Stimulated activated CD4-positive, alpha-beta T cell treated with anti-CD3 and anti-CD28 coated beads, Interleukin-15, amount 100 ng/mL, for 1 hour (primary cell): Measurements from ENCODE around the gene SLC6A3.
"Not testable (repeated sequence)": the region's sequence is repeated elsewhere in the genome, so short reads cannot be mapped to it uniquely, and the experiment has no call there.

Experiments
- DNase-seq, 2 donors: peaks; one replicate each; pipeline ENCODE4 v3.0.0-alpha.2; 2020; ENCODE audit warnings: low read depth in 1 of 2, low spot score in 1 of 2

SLC6A3 gene

DNA sequence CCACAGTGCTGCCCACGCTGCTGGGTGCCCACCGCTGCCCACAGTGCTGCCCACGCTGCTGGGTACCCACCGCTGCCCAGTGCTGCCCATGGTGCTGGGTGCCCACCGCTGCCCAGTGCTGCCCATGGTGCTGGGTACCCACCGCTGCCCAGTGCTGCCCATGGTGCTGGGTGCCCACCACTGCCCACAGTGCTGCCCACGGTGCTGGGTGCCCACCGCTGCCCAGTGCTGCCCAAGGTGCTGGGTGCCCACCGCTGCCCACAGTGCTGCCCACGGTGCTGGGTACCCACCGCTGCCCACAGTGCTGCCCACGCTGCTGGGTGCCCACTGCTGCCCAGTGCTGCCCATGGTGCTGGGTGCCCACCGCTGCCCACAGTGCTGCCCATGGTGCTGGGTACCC is 22.7 kb downstream of the SLC6A3 start:
- not testable (repeated sequence) for DNase-seq

DNA sequence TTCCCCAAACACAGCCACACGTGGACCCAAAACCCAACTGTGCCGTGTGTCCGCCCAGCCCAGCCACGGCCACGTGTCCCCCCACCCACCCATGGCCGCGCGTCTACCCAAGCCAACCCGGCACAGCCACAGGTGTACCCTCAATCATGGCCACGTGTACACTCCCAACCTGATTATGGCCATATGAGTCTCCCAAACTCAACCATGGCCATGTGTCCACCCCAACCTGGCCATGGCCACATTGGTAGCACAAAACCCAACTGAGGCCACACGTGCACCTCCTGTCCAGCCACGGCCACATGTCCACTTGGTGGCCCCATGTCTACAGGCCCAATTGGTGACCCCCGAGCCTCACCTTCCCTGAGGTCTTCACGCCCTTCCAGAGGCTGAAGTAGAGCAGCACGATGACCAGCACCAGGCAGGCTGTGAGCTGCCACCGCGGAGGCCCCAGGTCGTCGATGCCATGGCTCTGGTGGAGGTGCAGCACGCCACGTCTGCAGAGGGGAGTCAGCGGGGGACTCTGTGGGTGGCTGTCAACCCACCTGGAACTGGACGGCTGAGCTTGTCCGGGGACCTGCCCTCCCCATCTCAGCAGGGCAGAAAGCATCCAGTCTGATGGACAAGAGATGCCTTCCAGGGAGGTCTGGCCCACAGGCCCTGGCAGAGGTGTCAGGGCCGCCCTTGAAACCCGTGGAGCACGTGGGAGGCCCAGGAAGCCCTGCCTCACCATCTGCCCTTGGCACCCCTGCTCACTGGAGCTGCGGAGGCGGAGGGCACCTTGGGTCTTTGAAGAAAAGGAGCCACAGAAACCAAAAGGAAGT is 23.5 kb downstream of the SLC6A3 start:
- DNase-seq: no peak

DNA sequence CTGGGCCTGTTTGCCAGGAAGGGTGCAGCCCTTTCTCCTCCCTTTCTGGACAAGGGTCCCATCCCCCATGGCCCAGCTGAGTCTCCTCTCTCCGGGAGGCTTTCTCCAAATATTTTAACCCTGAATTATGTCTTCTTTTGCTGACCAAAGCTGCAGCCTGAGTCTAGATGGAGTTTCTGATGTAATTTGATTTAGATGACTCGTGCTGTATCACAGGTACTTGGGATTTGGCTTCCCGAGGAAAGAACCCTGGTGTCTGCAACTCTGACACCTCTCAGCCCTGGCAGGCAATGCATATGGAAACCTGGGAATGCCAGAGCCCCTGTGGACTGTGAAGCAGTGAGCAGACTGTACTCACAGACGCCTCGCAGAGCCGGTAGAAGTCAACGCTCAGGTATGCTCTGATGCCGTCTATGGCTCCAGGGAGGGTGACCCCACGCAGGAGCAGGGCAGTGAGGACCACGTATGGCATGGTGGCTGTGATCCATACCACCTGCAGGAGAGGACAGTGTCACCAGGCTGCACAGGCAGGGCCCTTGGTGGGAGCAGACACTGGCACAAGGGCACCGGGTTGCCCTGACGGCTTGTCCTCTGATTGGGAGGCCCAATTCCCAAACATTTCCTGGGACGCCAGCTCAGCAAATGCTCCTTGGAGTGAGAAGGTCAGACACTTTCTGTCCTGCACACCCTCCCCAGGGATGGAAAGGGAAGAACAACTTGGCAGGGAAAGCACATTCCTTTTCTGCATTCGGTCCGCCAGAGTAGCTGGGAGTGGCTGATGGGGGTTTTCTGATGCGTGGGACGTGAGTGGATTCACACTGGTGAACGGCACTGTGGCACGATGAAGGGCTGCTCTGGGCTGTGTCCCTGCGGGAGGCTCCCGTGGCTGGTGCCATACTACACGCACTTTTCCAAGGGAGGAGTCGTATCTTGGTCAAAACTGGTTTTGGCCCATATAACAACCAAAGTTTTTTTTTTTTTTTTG is 24.7 kb downstream of the SLC6A3 start:
- no peak for DNase-seq

DNA sequence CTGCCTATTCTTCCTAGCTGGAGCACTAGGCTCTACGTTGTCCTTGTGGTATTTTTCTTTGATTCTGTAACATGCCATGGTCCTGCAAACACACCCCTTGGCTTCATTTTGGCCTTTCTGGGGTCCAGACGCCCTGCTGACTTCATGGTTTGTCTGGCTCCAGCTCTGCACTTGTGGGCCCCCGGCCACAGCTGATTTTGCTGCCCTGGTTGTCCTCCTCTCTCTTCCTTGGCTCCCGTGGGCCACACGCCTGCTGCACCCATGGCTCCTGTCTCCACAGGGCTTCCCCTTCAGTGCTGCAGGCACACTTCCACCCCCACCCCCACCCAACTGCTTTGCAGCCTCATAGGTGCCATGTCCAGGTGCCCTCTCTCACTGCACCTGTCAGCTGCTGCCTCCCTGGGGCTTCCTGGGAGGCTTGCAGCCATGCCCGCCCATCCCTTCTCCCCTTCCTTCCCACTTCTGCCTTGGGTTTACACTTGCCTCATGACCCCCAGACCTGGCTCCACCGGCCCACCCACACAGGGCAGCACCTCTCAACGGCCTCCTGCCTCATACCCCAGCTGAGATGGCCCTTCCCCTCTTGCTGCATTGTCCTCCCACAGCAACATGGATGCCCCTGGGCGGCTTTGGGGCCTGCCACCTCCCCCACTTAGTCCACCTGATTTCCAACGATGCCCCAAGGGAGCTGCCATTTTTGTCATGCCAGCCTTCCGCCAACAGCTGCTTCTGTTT is 25.6 kb downstream of the SLC6A3 start:
- no peak for DNase-seq

DNA sequence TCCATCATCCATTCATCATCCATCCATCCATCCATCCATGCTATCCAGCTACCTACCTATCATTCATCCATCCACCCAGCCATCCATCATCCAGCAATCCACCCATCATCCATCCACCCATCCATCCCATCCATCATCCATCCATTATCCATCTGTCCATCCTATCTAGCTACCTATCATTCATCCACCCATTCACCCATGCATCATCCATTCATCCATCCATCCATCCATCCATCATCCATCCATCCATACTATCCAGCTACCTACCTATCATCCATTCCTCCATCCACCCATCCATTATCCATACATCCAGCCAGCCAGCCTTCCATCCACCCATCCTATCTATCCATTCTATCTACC is 26.3 kb downstream of the SLC6A3 start:
- no peak for DNase-seq

DNA sequence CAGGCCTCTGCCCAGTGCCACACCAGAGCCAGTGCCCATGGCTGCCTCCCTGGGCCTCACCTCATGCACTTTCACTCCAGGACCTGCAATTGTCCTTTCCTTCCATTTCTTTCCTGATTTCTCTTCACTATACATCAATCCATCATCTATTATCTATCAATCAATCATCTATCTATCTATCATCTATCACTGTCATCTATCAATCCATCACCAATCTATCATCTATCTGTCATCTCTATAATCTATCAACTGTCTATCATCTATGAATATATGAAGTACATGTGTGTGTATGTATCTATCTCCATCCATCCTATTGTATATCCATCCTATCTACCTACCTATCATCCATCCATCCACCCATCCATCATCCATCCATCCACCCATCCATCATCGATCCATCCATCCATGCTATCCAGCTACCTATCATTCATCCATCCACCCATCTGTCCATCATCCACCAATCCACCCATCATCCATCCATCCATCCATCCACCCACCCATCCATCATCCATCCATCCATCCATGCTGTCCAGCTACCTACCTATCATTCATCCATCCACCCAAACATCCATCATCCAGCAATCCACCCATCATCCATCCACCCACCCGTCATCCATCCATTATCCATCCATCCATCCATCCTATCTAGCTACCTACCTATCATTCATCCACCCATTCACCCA is 26.9 kb downstream of the SLC6A3 start:
- no peak for DNase-seq

DNA sequence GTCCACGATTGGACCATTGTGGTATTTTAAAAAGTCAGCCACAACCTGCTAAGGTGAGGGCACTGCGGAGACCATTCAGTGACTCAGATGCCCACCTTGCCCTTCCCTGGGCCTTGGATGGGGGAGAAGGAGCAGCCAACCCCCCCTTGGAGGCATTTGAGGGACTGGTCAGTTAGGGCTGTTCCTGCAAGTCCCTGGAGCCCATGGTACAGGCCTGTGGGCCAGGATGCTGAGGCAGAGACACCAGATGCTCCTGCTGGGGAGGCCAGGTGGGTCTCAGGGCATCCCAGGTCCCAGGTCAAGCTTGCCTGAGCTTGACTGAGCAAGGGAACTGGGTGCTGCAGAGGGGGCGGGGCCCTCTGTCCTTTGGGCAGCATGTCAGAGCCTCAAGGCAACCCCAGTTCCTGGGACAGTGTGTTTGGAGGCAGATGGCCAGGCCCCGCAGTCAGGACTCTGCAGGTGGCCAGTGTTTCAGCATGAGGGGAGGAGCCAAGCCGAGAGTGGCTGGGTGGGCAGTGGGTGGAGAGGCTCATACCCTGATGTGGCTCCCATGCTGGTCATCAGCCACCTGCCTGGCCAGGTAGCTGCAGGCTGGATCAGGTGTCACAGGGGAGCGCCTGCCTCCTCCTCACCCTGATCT is 27.5 kb downstream of the SLC6A3 start:
- DNase-seq: no peak

DNA sequence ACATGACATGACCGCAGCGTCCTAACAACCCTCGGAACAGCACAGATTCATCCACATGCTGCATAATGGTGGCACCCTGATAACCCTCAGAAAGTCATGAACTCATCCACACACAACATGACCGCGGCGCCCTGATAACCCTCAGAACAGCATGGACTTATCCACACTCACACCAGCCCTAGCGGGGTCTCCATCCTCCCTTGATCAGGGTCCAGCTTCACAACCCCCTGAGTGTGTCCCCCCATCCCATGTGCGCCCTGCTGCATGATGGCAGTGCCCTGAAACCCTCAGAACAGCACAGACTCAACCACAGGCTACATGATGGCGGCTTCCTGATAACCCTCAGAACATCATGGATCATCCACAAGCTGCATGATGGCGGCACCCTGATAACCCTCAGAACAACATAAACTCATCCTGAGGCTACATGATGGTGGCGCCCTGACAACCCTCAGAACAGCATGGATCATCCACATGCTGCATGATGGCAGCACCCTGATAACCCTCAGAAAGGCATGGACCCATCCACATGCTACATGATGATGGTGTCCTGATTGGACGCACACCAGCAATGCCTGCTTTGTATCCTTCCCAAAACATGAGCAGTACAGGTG is 28.3 kb downstream of the SLC6A3 start:
- DNase-seq: no peak

DNA sequence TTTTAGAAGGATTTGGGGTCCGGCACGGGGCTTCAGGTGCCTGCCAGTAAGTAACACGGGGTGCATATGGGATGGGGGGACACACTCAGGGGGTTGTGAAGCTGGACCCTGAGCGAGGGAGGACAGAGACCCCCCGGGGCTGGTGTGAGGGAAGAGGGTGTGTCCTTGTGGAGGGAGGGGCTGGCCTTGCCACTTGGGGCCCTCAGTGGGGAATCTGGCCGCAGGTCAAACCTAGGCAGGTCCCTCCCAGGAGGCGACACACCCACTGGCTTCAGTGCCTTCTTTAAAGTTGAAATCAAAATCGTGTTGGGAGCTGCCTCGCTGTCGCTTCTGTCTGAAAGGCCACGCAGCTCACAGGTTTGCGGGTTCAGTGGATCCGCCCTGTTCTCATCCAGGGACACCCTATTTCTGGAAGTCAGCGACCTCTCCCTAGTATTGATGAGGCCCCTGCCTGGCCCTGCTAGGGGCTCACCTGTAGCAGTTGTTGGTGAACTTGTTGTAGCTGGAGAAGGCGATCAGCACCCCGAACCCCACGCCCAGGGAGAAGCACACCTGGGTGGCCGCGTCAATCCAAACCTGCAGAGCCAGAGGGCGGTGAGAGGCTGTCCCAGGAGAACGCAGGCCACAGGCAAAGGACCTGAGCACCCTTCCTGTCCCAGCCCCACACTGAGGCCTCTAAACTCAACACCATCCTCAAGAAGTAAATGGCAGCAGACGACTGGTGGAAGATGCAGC is 29.4 kb downstream of the SLC6A3 start:
- no peak for DNase-seq

DNA sequence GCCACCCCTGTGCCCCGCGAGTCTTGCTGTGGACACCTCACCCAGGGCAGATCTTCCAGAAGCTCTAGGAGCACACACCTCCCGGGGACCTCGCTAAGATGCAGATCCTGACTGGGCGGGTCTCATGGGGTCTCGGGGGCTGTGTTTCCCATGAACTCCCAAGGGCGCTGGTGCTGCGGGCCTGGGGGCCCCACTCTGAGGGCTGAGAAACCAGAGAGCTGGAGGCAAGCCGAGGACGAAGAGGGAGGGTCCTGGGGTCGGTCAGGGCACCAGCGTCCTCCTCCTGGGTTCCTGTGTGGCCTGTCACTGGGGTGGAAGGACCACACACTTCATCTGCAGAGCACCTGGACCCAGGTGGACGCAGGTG is 30.2 kb downstream of the SLC6A3 start:
- no peak for DNase-seq

DNA sequence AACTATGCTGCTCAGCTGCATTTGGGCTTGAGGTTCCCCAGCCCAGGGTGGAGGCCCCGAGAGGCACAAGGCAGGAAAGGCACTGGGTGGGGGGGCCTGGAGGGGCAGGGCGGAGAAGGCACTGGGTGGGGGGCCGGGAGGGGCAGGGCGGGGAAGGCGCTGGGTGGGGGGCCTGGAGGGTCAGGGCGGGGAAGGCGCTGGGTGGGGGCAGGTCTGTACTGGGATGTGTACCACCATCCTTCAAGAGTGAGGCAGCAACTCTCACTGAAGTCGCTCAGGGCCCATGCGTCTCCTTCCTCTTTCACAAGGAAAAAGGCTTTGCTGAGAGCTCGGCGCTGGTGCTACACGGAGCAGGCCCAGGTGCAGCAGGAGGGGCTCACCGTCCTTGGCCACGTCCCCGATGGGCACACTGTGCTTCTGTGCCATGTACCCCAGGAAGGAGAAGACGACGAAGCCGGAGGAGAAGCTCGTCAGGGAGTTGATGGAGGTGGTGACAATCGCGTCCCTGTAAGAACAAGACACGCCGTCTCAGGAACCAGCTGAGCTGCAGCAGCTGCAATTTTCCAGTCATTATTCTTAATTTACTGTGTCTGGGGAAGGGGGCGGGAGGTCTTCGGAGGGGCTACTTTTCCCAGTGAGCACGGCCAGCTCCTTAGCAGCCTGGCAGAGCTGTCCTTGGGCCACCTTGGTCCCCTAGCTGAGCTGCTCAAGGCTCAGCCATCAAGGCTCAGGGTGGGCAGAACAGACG is 30.8 kb downstream of the SLC6A3 start:
- DNase-seq: no peak

DNA sequence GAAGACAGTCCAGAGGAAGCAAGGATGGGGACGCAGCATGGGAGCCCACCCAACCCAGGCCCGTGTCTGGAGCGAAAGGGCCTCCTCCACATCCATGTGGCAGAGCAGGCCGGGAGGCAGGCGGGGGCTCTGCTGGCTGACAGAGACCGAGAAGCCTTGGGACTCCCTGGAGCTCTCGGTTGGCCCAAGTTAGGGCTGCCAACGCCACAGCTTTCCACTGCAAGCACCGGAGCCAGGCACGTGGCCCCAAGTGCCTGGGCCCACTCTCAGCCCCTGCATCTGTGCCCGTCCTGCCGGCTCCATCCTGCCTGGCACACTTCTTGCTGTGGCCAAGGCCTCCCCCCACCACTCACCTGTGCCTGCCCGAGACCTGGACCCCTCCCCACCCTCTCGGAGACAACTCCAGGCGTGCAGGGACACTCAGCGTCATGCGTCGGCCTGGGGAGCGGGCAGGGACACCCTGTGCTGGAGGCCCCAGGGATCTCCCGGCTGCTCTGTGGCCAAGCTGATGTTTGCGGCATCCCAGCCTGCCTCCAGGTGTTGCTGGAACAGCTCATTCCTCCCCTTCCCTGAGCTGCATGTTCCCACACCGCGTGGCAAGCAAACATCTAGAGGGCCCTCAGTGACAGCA is 31.5 kb downstream of the SLC6A3 start:
- DNase-seq: no peak

DNA sequence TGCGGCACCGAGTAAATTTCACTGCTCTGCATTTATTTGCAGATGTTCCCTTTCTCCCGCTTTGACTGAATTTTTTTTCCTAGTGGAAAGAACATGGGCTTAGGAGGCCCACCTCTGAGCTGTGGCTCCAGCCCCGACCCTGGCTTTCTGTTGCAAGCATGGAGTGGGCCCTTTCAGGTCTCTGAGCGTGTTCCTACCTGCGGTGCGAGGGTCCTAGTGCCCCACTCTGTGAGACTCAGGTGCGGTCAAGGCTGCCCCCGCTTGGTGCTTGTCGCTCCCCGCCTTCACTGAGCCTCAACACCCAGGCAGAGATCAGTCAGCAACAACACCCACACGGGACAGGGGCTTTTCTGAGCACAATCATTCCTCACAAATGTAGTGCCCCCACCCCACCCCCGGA is 32.0 kb downstream of the SLC6A3 start:
- no peak for DNase-seq

DNA sequence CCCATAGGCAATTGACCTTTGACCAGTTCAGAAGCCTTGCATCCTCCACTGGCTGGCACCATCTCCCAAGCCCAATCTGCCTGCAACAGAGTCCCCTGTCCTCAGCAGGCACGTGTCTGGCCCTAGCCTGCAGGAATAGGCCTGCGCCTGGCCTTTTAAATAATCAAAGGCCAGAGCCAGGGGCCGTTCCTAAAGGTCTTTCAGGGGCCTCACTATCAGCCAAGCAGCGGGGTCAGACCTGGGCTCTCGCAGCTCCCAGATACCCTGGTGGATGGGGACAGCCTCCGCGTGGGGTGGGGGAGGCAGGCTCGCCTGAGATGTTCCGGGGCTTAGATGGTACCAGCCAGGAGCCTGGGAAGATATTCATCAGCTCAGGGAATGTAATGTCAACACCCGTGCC is 32.6 kb downstream of the SLC6A3 start:
- DNase-seq: no peak

DNA sequence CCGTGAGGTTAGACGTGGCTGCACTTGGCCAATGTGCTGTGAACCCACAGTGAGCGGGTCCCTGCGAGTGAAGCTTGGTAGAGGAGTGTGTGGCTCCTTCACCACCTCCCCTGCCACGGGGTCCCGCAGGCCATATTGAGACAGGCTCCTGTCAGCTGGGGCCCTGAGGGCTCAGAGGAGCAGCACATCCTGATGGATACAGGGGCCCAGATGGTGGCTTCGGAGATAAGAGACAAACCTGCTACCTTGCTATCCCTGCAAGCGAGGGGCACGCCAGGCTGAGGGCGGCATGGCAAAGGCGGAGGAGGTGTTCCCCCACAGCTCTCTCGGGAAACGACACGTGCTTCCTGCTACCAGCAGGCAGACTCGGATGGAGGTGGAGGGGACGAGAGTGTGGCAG is 33.1 kb downstream of the SLC6A3 start:
- no peak for DNase-seq

DNA sequence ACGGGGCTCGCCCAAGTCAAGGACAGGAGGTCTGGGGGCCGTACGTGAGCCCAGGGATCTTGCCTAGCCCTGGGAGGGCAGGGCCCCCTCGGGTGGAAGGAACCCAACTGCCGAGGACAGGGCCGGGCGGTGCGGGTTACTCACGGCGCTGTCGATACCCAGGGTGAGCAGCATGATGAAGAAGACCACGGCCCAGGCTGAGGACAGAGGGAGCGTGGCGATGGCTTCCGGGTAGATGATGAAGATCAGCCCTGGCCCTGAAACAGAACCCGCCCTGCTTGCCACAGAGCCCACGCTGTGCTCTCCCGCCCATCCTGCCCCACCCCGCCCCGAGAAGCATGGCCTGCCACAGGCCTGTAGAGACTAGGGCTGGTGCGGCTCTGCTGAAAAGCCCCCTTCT is 34.1 kb downstream of the SLC6A3 start:
- DNase-seq: no peak

DNA sequence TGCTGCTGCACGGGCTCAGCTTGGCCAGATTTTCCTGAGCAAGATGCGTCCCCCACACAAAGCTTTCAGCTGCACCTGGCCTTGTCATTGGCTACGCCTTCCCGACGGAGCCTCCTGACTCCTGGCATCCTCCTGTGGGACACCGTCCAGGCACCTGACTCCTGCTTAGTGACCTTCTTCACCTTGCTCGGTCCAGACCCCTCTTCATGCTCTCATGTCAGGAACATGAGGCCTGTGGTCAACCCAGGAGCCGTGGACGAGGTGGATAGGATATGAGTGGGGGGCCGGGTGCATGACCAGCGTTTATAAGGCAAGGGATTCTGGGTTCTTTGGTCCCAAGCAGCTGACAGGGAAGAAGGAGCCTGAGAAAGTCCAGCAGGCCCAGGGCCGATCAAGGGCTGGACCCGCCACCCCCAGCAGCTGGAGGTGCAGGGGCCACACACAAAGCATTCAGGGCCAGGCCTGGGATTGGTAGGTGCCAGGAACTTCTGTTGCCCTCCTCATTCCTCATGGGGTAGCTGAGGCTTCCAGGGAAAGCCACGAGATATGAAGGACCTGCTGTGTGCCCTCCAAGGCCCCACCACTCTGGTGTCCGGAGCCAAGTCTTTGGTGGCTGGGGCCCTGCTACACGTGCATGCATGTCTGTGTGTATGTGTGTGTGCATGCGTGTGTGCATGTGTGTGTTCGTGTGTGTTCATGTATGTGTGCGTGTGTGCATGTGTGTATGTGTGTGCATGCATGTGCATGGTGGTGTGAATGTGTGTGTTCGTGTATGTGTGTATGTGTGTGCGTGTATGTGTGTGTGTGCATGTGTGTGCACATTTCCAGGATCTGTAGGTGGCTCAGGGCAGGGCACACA is 34.9 kb downstream of the SLC6A3 start:
- DNase-seq: no peak
